HG03108 (cell line): ENCODE data around the gene TNXB.
"Not testable (repeated sequence)": the region's sequence is repeated elsewhere in the genome, so short reads cannot be mapped to it uniquely, and the experiment has no call there.

ENCODE experiments used
- ATAC-seq: cut with Tn5 transposase; IDR thresholded peaks from one replicate; pipeline ENCODE4 v1.9.1; 2021; ENCODE audit warnings: moderate library complexity; ENCODE audit not compliant: unreplicated experiment

Gene TNXB

GRCh38 chr6:32109114-32109764 is at the start of gene TNXB:
Gene TNXB (minus strand): TSS chr6:32109338. CDS start chr6:32098198, 11,140 bp downstream.
- ATAC-seq = no peak

- ATAC-seq = no peak
Measured at GRCh38 chr6:32158052-32158451, 48.9 kb upstream of the TNXB start.

- ATAC-seq = no peak
Measured at GRCh38 chr6:32156891-32157290, 47.8 kb upstream of the TNXB start.

GRCh38 chr6:32154514-32155161 is 45.5 kb upstream of the TNXB start:
- peak; percentile 74 for ATAC-seq

- no peak for ATAC-seq
Measured at GRCh38 chr6:32153564-32154513, 44.7 kb upstream of the TNXB start, which contains the start of gene PPT2. Gene PPT2 (plus strand): TSS chr6:32154141. CDS start chr6:32154595, 454 bp downstream.

GRCh38 chr6:32152769-32153563 is 43.8 kb upstream of the TNXB start:
- no peak for ATAC-seq

GRCh38 chr6:32151863-32152768 is 43.0 kb upstream of the TNXB start, which contains the start of gene PRRT1:
Gene PRRT1 (minus strand): TSS chr6:32151939. CDS start chr6:32151827, 112 bp downstream.
- no peak for ATAC-seq

GRCh38 chr6:32151181-32151862 is 42.2 kb upstream of the TNXB start:
- no peak for ATAC-seq

GRCh38 chr6:32149932-32150870 is 41.1 kb upstream of the TNXB start:
- no peak for ATAC-seq

GRCh38 chr6:32149092-32149755 is 40.1 kb upstream of the TNXB start:
- ATAC-seq = no peak

- ATAC-seq = no peak
Measured at GRCh38 chr6:32148289-32149091, 39.4 kb upstream of the TNXB start.

- no peak for ATAC-seq
Measured at GRCh38 chr6:32147401-32148132, 38.4 kb upstream of the TNXB start.

- no peak for ATAC-seq
Measured at GRCh38 chr6:32146687-32147086, 37.5 kb upstream of the TNXB start.

- no peak for ATAC-seq
Measured at GRCh38 chr6:32146287-32146686, 37.1 kb upstream of the TNXB start.

- ATAC-seq = not testable (repeated sequence)
Measured at GRCh38 chr6:32144238-32144637, 35.1 kb upstream of the TNXB start.
